ENCODE results near the gene CXXC5. TPM values are rescaled to one million over a fixed set of nuclear protein-coding genes. Genes with fewer than 3 reads are reported as not detected.

CXXC5 gene
- total RNA-seq, 1 experiment from 2014 or later: 7.8 TPM

GRCh38 chr5:139666551-139666950, 18.4 kb downstream of the CXXC5 start:
- ChIA-PET CTCF (interaction anchor here (0.6 to 8.1 kb wide), 6 partner anchors 9 to 99 kb away, joined by 3 to 67 read pairs (median 4); no protein-coding TSS in a partner anchor), POLR2A (interaction anchor here (0.6 kb wide), 1 partner anchor 441 kb away, joined by 3 read pairs; no protein-coding TSS in a partner anchor)
- no peaks in the 10 kb centered on the region for H3K36me3 Mint-ChIP-seq (ENCODE audit: insufficient read depth, unreplicated experiment)
- DNase-seq (ENCODE audit: unreplicated experiment): no peak
- no TSS peak for BruUV-seq (replicated peaks)
- TF ChIP-seq CTCF (IDR thresholded peaks at IDR 0.05; ENCODE audit: unreplicated experiment): no peak
- no peaks in the 10 kb centered on the region for H3K9me3 Mint-ChIP-seq (ENCODE audit: unreplicated experiment)
- intact Hi-C loops (cut with micrococcal nuclease): no loop called here
- peak overlapping the region; percentile 93 for H3K27ac Mint-ChIP-seq (ENCODE audit: low read depth, unreplicated experiment)
- no peak overlapping the region for H3K4me3 Mint-ChIP-seq (ENCODE audit: unreplicated experiment)
- H3K4me1 Mint-ChIP-seq (ENCODE audit: insufficient read depth, unreplicated experiment): peaks cover 20% of the 10 kb centered on the region
- no peaks in the 10 kb centered on the region for H3K27me3 Mint-ChIP-seq (ENCODE audit: insufficient read depth, unreplicated experiment)

- no peak for TF ChIP-seq CTCF (IDR thresholded peaks at IDR 0.05; ENCODE audit: unreplicated experiment)
- BruUV-seq (replicated peaks): no TSS peak
Observed at GRCh38 chr5:139667001-139667729, 19.0 kb downstream of the CXXC5 start.

GRCh38 chr5:139667730-139668063, 19.5 kb downstream of the CXXC5 start:
- DNase-seq (ENCODE audit: unreplicated experiment): no peak
- peaks cover 19% of the 10 kb centered on the region for H3K4me1 Mint-ChIP-seq (ENCODE audit: insufficient read depth, unreplicated experiment)
- H3K27ac Mint-ChIP-seq (ENCODE audit: low read depth, unreplicated experiment): peak overlapping the region; percentile 93
- peak overlapping the region; percentile 67 for H3K4me3 Mint-ChIP-seq (ENCODE audit: unreplicated experiment)
- CTCF ChIA-PET: interaction anchor here (0.8 to 8.1 kb wide), 4 partner anchors 22 to 245 kb away, joined by 3 to 67 read pairs (median 4); no protein-coding TSS in a partner anchor
- H3K9me3 Mint-ChIP-seq (ENCODE audit: unreplicated experiment): no peaks in the 10 kb centered on the region
- POLR2A ChIA-PET: interaction anchor here (0.5 to 5.5 kb wide), 10 partner anchors 7 to 1630 kb away, joined by 3 to 27 read pairs (median 3); partner anchors contain the start of gene CXXC5
- TF ChIP-seq CTCF (IDR thresholded peaks at IDR 0.05; ENCODE audit: unreplicated experiment): no peak
- intact Hi-C loops (cut with micrococcal nuclease): loop anchor here (1.0 kb wide), 1 partner anchor 15 kb away; no protein-coding TSS in a partner anchor
- H3K36me3 Mint-ChIP-seq (ENCODE audit: insufficient read depth, unreplicated experiment): no peaks in the 10 kb centered on the region
- BruUV-seq (replicated peaks): no TSS peak
- no peaks in the 10 kb centered on the region for H3K27me3 Mint-ChIP-seq (ENCODE audit: insufficient read depth, unreplicated experiment)

More at GRCh38 chr5:139667001-139667729, 19.0 kb downstream of the CXXC5 start:
- intact Hi-C loops (cut with micrococcal nuclease): no loop called here
- POLR2A ChIA-PET: interaction anchor here (0.5 to 5.5 kb wide), 11 partner anchors 7 to 1630 kb away, joined by 3 to 27 read pairs (median 3); partner anchors contain the start of gene CXXC5
- Mint-ChIP-seq H3K27me3 (ENCODE audit: insufficient read depth, unreplicated experiment) (no peaks in the 10 kb centered on the region), H3K4me1 (ENCODE audit: insufficient read depth, unreplicated experiment) (peaks cover 19% of the 10 kb centered on the region), H3K9me3 (ENCODE audit: unreplicated experiment) (no peaks in the 10 kb centered on the region), H3K27ac (ENCODE audit: low read depth, unreplicated experiment) (peak overlapping the region; percentile 93), H3K4me3 (ENCODE audit: unreplicated experiment) (no peak overlapping the region), H3K36me3 (ENCODE audit: insufficient read depth, unreplicated experiment) (no peaks in the 10 kb centered on the region)
- DNase-seq (ENCODE audit: unreplicated experiment): no peak
- CTCF ChIA-PET: interaction anchor here (0.6 to 8.1 kb wide), 7 partner anchors 22 to 245 kb away, joined by 3 to 67 read pairs (median 3); no protein-coding TSS in a partner anchor
